GM12874 (cell line): ENCODE data around the gene PEA15.

Experiments
- TF ChIP-seq, protein P1 (sequence below): IDR thresholded peaks from 2 replicates; pipeline ENCODE4 v1.5.1; 2011; ENCODE audit warnings: low read depth, mild to moderate bottlenecking, control low read depth, low read length, moderate library complexity; ENCODE audit not compliant: insufficient read depth

Gene PEA15

DNA sequence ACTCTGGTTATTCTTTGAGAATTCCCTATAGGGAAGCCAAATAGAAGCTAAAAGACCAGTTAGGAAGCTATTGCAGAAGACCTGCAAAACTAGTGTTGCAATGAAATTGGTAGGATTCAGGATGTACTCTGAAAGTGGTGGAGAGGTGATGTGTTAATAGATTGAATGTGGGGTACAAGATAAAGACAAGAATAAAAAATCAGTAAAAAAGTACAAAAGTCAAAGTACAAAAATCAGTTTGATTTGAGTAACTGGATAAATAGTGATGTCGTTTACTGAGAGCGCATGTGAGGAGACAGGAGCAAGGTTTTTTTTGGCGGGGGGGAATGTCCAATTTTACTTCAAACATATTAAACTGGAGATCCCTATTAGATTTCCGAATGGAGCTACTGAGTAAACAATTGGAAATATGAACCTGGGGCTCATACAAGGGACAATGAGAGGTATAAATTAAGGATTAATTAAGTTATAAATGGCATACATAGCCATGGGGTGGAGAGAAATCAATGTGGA, 59.7 kb downstream of the PEA15 start:
- TF ChIP-seq, protein P1, sequence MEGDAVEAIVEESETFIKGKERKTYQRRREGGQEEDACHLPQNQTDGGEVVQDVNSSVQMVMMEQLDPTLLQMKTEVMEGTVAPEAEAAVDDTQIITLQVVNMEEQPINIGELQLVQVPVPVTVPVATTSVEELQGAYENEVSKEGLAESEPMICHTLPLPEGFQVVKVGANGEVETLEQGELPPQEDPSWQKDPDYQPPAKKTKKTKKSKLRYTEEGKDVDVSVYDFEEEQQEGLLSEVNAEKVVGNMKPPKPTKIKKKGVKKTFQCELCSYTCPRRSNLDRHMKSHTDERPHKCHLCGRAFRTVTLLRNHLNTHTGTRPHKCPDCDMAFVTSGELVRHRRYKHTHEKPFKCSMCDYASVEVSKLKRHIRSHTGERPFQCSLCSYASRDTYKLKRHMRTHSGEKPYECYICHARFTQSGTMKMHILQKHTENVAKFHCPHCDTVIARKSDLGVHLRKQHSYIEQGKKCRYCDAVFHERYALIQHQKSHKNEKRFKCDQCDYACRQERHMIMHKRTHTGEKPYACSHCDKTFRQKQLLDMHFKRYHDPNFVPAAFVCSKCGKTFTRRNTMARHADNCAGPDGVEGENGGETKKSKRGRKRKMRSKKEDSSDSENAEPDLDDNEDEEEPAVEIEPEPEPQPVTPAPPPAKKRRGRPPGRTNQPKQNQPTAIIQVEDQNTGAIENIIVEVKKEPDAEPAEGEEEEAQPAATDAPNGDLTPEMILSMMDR = no peak
